ENCODE measurements around the gene CD2BP2.

The CD2BP2 gene

GRCh38 chr16:30380803-30381208, 25.7 kb upstream of the CD2BP2 start:
- no peaks in the 10 kb centered on the region for H3K9me3 ChIP-seq (ENCODE audit: insufficient read depth, low read depth, low read length)
- peak overlapping the region; percentile 88 for H3K4me2 ChIP-seq (ENCODE audit: low read depth, low read length, poor library complexity, severe bottlenecking)
- H4K20me1 ChIP-seq (ENCODE audit: insufficient read depth, low read length, poor library complexity, severe bottlenecking), result peaks cover 13% of the 10 kb centered on the region
- no peaks in the 10 kb centered on the region for H3K36me3 ChIP-seq (ENCODE audit: insufficient read depth, low read length)
- H3K9ac ChIP-seq (ENCODE audit: low read depth, low read length, poor library complexity, severe bottlenecking), result peak overlapping the region; percentile 85
- peaks cover 46% of the 10 kb centered on the region for H3K79me2 ChIP-seq (ENCODE audit: insufficient read depth, low read length)
- H3K9me2 ChIP-seq (replicated peaks; ENCODE audit: low read depth, low read length), result no peaks in the 10 kb centered on the region
- no peak overlapping the region for H2AFZ ChIP-seq (ENCODE audit: low read length)
- no peak for TF ChIP-seq EZH2phosphoT487 (IDR thresholded peaks at IDR 0.05; ENCODE audit: borderline replicate concordance)
- no peak for TF ChIP-seq CTCF (conservative IDR thresholded peaks at IDR 0.05; ENCODE audit: low read length)
- H3F3A ChIP-seq (ENCODE audit: low read depth), result peaks cover 16% of the 10 kb centered on the region
- H3K27me3 ChIP-seq (ENCODE audit: insufficient read depth, low read length, poor library complexity, severe bottlenecking), result no peaks in the 10 kb centered on the region
- peak overlapping the region; percentile 94 for H3K4me3 ChIP-seq (ENCODE audit: low read length, poor library complexity, severe bottlenecking)
- H3K4me1 ChIP-seq (ENCODE audit: insufficient read depth, low read length, poor library complexity, severe bottlenecking), result peaks cover 61% of the 10 kb centered on the region

GRCh38 chr16:30380072-30380802, 25.1 kb upstream of the CD2BP2 start:
- Histone ChIP-seq H3K9me3 (ENCODE audit: insufficient read depth, low read depth, low read length) (no peaks in the 10 kb centered on the region), H3K27me3 (ENCODE audit: insufficient read depth, low read length, poor library complexity, severe bottlenecking) (no peaks in the 10 kb centered on the region), H4K20me1 (ENCODE audit: insufficient read depth, low read length, poor library complexity, severe bottlenecking) (peaks cover 13% of the 10 kb centered on the region), H3K9ac (ENCODE audit: low read depth, low read length, poor library complexity, severe bottlenecking) (peak overlapping the region; percentile 85), H3K79me2 (ENCODE audit: insufficient read depth, low read length) (peaks cover 46% of the 10 kb centered on the region), H3K4me1 (ENCODE audit: insufficient read depth, low read length, poor library complexity, severe bottlenecking) (peaks cover 61% of the 10 kb centered on the region), H3K4me3 (ENCODE audit: low read length, poor library complexity, severe bottlenecking) (peak overlapping the region; percentile 97), H2AFZ (ENCODE audit: low read length) (no peak overlapping the region), H3K9me2 (replicated peaks; ENCODE audit: low read depth, low read length) (no peaks in the 10 kb centered on the region), H3K36me3 (ENCODE audit: insufficient read depth, low read length) (no peaks in the 10 kb centered on the region), H3F3A (ENCODE audit: low read depth) (peaks cover 16% of the 10 kb centered on the region), H3K4me2 (ENCODE audit: low read depth, low read length, poor library complexity, severe bottlenecking) (peak overlapping the region; percentile 88)
- TF ChIP-seq EZH2phosphoT487 (IDR thresholded peaks at IDR 0.05; ENCODE audit: borderline replicate concordance) (no peak), CTCF (conservative IDR thresholded peaks at IDR 0.05; ENCODE audit: low read length) (no peak)

- Histone ChIP-seq H3K4me1 (ENCODE audit: insufficient read depth, low read length, poor library complexity, severe bottlenecking) (peaks cover 61% of the 10 kb centered on the region), H3K9ac (ENCODE audit: low read depth, low read length, poor library complexity, severe bottlenecking) (peak overlapping the region; percentile 90), H3K27me3 (ENCODE audit: insufficient read depth, low read length, poor library complexity, severe bottlenecking) (no peaks in the 10 kb centered on the region), H4K20me1 (ENCODE audit: insufficient read depth, low read length, poor library complexity, severe bottlenecking) (peaks cover 13% of the 10 kb centered on the region), H3K36me3 (ENCODE audit: insufficient read depth, low read length) (no peaks in the 10 kb centered on the region), H2AFZ (ENCODE audit: low read length) (no peak overlapping the region), H3K4me2 (ENCODE audit: low read depth, low read length, poor library complexity, severe bottlenecking) (peak overlapping the region; percentile 88), H3K9me2 (replicated peaks; ENCODE audit: low read depth, low read length) (no peaks in the 10 kb centered on the region), H3K9me3 (ENCODE audit: insufficient read depth, low read depth, low read length) (no peaks in the 10 kb centered on the region), H3F3A (ENCODE audit: low read depth) (peaks cover 16% of the 10 kb centered on the region), H3K4me3 (ENCODE audit: low read length, poor library complexity, severe bottlenecking) (peak overlapping the region; percentile 97), H3K79me2 (ENCODE audit: insufficient read depth, low read length) (peaks cover 46% of the 10 kb centered on the region)
- TF ChIP-seq EZH2phosphoT487 (IDR thresholded peaks at IDR 0.05; ENCODE audit: borderline replicate concordance) (no peak), CTCF (conservative IDR thresholded peaks at IDR 0.05; ENCODE audit: low read length) (no peak)
These were observed 24.2 kb upstream of the CD2BP2 start for GRCh38 chr16:30379158-30379783.

All from Loucy (cell line).